Measurements from ENCODE around the gene ASF1B. TPM values are rescaled to one million over a fixed set of nuclear protein-coding genes. Genes with fewer than 3 reads are reported as not detected.

ASF1B gene
- total RNA-seq, 4 donors from 2014 or later: 0.34 to 0.82 (median 0.66) TPM; not detected in 1

GRCh38 chr19:14112051-14112808 is 24.2 kb downstream of the ASF1B start:
- TF ChIP-seq, protein P1, sequence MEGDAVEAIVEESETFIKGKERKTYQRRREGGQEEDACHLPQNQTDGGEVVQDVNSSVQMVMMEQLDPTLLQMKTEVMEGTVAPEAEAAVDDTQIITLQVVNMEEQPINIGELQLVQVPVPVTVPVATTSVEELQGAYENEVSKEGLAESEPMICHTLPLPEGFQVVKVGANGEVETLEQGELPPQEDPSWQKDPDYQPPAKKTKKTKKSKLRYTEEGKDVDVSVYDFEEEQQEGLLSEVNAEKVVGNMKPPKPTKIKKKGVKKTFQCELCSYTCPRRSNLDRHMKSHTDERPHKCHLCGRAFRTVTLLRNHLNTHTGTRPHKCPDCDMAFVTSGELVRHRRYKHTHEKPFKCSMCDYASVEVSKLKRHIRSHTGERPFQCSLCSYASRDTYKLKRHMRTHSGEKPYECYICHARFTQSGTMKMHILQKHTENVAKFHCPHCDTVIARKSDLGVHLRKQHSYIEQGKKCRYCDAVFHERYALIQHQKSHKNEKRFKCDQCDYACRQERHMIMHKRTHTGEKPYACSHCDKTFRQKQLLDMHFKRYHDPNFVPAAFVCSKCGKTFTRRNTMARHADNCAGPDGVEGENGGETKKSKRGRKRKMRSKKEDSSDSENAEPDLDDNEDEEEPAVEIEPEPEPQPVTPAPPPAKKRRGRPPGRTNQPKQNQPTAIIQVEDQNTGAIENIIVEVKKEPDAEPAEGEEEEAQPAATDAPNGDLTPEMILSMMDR (IDR thresholded peaks at IDR 0.05; ENCODE audit: low read depth): no peak

DNA sequence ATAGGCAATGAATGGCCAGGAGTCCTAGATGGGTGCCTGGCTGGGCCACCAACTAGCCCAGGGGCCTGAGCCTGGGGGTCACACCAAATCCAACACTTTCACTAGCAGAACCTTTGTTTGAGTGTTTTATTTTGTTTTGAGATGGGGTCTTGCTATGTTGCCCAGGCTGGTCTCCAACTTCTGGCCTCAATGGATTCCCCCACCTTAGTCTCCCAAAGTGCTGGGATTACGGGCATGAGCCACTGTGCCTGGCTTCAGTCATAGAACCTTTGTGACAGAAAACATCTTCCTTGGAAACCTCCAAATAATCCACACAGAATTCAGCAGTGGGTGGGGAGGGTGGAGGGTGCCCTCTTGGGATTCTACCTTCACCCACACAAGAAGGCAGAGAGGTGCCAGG is 24.9 kb downstream of the ASF1B start:
- TF ChIP-seq, protein P1 (IDR thresholded peaks at IDR 0.05; ENCODE audit: low read depth): no peak

GRCh38 chr19:14110650-14111049 is 25.7 kb downstream of the ASF1B start:
- TF ChIP-seq, protein P1 (IDR thresholded peaks at IDR 0.05; ENCODE audit: low read depth): no peak

DNA sequence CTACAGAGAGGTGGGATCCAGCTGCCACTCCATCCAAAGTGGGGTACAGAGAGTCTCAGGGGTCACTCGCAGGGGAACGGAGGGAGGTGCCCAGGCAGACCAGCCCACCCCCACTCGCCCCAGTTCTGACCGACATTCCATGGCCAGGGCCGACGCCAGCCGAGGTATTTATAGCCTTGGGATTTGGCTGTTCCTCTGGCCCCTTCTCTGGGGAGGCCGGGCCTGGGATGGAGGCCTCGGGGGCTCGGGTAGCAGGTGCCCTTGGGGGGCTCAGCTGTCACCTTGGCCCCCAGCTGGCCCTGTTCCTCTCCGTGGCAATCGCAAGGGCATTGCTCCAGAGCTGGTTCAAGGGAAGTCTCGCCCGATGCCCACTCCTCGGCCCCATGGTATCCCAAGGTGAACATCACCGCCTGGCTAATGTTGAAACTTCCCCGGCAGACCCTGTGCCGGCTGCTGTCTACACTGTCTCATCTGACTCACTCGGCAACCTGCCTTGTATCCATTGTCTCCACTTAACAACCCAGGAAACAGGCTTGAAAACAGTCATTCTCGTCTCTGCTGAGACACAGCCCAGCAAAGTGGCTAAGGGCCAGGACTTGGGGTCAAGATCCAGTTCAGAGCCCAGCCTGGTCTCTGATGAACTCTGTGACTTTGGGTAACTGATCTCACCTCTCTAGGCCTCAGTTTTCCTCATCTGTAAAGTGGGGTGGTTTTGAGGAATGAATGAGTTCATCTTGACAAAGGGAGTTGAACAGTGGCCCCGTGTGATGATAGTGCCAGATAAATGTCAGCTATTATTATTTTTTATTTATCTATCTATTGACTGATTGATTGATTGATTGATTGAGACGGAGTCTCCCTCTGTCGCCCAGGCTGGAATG is 28.6 kb downstream of the ASF1B start:
- TF ChIP-seq, protein P1 (IDR thresholded peaks at IDR 0.05; ENCODE audit: low read depth): no peak

GRCh38 chr19:14106840-14107239 is 29.5 kb downstream of the ASF1B start:
- TF ChIP-seq, protein P1 (IDR thresholded peaks at IDR 0.05; ENCODE audit: low read depth): no peak

DNA sequence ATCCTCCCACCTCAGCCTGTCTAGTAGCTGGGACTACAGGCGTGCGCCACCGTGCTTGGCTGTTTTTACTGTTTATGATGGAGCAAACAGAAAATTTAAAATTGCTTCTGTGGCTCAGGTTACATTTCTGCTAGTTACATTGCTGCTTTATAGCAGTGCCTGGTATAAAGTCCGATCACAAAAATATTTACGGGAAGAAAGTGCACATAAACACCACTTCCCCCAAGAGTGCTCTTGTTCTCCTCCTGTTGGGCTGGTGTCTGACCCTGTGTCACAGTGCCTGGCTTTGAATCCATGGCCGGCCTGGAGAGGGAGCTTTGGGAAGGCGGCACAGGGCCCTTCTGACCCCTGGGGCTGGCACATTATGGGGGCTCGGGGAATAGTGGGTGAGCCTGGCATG is 30.7 kb downstream of the ASF1B start:
- TF ChIP-seq, protein P1 (IDR thresholded peaks at IDR 0.05; ENCODE audit: low read depth): no peak

DNA sequence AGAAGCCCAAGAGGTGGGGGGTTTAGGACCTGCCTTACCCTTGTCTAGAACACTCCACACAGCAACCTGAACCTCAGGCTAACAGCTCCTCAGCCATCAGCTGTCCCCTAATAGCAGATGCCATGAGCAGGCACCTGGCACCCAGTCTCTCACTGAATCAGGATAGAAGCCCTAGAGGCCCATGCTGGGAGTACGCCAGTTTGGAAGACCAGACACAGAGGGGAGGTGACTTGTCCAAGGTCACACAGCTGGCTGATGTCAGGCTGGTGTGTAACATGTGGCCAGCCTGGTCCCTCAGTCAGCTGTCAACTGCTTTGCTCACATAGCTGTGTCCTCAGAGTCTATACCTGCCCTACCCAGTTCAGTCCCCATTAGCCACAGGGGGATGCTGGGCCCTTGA is 33.1 kb downstream of the ASF1B start:
- TF ChIP-seq, protein P1 (IDR thresholded peaks at IDR 0.05; ENCODE audit: low read depth): no peak
